SH-SY5Y (cell line): ENCODE data around the gene CCDC73.

Experiments used
- GATA2 ChIP-seq: IDR thresholded peaks from 2 replicates; pipeline ENCODE4 v1.6.1; 2011; ENCODE audit warnings: mild to moderate bottlenecking, low read depth, low read length
- GATA3 ChIP-seq: IDR thresholded peaks from 2 replicates; pipeline ENCODE4 v1.6.1; 2011; ENCODE audit warnings: low read depth, mild to moderate bottlenecking, low read length, moderate library complexity

DNA sequence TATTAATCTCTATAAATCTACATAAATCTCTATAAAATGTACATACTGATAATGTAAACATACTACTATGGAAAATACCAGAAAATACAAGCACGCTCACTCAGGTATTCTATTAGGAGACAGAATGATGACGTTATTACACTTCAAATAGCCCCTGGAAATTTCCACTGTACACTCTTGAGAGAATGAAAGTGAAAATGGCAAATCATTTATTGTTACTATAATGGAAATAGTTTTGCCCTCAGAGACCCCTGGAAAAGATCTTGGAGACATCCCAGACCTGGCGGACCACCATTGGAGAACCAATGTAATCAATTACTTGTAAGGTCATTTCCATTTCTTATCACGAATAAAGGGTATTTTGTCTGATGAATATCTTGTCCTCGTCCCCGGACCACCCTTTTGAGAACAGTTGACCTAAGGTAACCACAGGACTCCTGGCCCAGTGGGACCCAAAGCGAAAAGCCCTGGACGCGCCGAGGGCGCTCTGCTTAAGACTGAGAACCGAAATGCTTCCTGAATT, 34.8 kb upstream of the CCDC73 start:
- TF ChIP-seq GATA2 (no peak), GATA3 (no peak)
